GM12892 (cell line): ENCODE results near the gene RASL12.

ENCODE experiments used
- POLR2A ChIP-seq: IDR thresholded peaks from 2 replicates; pipeline ENCODE4 v1.6.1; 2011; ENCODE audit warnings: low read depth, low read length, control low read depth
- POLR2AphosphoS5 ChIP-seq: IDR thresholded peaks from 2 replicates; pipeline ENCODE4 v1.6.1; 2011; ENCODE audit warnings: low read depth, low read length, control low read depth

DNA sequence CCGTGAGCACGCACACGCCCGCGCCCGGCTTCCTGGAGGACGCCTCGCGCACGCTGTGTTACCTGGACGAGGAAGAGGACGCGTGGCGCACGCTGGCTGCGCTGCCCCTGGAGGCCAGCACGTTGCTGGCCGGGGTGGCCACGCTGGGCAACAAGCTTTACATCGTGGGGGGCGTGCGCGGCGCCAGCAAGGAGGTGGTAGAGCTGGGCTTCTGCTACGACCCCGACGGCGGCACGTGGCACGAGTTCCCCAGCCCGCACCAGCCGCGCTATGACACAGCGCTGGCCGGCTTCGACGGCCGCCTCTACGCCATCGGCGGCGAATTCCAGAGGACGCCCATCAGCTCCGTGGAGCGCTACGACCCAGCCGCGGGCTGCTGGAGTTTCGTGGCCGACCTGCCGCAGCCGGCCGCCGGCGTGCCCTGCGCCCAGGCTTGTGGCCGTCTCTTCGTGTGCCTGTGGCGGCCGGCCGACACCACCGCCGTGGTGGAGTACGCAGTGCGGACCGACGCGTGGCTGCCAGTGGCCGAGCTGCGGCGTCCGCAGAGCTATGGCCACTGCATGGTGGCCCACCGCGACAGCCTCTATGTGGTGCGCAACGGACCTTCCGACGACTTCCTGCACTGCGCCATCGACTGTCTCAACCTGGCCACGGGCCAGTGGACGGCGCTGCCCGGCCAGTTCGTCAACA lies 9.6 kb upstream of the RASL12 start:
- TF ChIP-seq POLR2AphosphoS5: no peak
- no peak for TF ChIP-seq POLR2A
